Activated CD4-positive, alpha-beta T cell treated with anti-CD3 and anti-CD28 coated beads, Interleukin-2, amount 50 U/mL, for 16 hours (primary cell): ENCODE measurements around the gene APBA2.
A peak's percentile ranks its signal among the peaks of the same experiment; 100 is the strongest.
"Not testable (repeated sequence)": the region's sequence is repeated elsewhere in the genome, so short reads cannot be mapped to it uniquely, and the experiment has no call there.

Source experiments
- DNase-seq: peaks from one replicate; pipeline ENCODE4 v3.0.0-alpha.2; 2020

The APBA2 gene

DNA sequence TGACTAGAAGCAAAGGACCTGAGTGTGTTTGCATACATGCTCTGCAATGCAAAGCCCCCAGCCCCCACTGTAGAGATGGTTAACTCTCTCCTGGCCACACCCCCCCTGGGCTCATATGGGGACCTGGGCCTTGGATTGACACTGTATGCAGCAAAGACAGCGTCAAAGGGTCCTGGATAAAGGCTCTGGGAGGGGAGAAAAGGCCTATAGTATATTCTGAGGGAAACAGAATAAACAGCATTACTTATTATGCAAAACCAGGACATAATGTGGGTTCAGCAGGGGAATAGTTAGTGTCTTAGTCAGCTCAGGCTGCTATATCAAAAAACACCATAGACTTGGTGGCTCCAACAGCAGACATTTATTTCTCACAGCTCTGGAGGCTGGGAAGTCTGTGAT is 158.7 kb downstream of the APBA2 start:
- no peak for DNase-seq

DNA sequence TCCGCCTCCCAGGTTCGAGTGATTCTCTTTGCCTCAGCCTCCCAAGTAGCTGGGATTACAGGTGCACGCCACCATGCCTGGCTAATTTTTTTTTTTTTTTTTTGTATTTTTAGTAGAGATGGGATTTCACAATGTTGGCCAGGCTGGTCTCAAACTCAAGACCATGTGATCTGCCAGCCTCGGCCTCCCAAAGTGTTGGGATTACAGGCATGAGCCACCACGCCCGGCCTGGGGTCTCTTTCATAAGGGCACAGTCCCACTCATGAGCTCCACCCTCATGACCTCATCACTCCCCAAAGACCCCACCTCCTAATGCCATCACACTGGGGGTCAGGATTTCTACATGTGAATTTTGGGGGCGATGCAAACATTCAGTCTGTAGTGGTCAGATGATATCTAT is 159.4 kb downstream of the APBA2 start:
- DNase-seq = not testable (repeated sequence)

DNA sequence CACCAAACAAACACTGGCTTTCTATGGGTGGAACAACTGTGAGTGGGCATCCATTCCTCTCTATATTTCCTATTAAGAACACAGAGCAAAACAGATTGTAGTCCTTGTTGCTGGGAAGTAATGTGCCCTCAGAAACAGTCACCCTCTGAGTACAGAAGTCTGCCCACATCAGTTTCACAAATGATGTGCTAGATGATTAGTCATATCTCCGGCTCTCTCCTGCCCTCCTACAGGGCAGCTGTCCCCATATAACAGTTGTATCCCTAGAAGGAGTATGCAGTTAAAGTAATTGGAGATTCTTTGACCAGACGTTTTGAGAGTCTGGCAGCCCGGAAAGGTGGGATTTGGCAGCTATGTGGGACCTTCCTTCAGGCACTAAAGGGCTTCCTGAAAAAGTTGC is 159.9 kb downstream of the APBA2 start:
- peak; percentile 72 for DNase-seq

DNA sequence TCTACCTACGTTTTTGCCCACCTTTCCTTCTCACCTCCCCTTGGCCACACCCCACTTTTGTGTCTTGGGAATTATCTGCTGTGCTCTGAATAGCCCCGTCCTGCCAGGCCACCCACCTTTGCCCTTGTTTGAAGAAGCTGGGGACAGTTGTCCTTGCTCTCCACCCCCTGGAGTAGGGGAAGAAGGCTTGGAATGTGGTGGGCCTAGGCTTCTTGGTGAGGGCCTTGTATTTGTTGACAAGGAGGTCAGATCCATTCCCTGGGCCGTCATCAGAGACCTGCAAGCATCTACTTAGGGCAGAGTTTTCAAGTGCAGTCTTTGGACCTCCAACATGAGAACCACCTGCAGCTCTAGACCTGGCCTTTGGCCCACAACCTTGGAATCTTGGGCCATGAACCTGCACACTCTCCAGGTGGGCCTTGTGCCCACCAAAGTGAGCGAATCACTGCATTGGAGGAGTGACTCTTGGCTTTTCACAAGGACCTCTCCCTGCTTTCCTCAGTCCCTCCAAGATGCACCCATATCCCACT is 160.6 kb downstream of the APBA2 start:
- DNase-seq = no peak

- DNase-seq = no peak
Measured at GRCh38 chr15:29046977-29047376, 161.2 kb downstream of the APBA2 start.

DNA sequence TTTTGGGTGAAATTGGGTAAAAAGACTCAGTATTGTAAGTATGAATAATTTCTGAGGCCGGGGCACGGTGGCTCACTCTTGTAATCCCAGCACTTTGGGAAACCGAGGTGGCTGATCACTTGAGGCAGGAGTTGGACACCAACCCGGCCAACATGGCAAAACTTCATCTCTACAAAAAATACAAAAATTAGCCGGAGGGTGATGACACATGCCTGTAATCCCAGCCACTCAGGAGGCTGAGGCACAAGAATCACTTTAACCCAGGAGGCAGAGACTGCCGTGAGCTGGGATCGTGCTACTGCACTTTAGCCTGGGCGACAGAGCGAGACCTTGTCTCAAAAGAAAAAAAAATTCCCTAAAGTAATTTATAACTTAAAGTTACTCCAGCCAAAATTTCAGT is 162.2 kb downstream of the APBA2 start:
- no peak for DNase-seq

GRCh38 chr15:29050870-29051269 is 165.1 kb downstream of the APBA2 start:
- DNase-seq = no peak

DNA sequence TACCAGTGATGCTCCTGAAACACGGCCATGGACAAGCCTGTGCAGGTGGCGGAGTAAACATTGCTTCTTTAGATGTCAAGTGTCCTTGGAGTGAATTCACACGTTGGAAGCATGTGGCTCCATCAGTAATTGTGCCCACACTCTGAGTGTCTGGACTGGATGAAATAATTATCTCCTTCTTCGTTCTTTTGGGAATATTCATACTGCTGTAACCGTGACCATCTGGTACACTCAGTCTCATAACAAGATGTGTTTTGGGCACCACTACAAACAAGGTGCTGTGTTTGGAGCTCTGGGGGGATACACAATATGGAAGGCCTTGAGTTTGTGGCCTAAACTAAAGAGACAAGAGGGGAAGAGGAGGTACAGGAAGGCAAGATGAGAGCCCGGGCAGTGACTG is 165.6 kb downstream of the APBA2 start:
- no peak for DNase-seq

DNA sequence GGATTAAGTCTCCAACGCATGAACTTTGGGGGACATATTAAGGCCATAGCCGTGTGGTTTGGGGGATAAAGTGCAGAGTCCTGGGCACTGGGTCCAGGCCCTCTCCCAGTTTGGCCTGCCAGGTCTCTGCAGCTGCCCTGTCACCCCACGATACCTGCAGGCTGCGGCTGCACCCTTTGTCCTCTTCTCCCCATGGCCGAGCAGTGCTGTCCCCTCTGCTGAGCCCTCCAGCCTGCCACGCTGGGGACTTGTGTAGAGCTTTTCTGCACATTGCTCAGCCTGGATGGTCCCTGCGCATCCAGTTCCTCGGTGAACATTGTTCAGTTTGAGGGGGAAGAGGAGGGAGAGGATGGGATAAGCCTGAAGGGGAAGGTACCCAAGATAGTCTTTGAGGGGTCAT is 167.2 kb downstream of the APBA2 start:
- no peak for DNase-seq

DNA sequence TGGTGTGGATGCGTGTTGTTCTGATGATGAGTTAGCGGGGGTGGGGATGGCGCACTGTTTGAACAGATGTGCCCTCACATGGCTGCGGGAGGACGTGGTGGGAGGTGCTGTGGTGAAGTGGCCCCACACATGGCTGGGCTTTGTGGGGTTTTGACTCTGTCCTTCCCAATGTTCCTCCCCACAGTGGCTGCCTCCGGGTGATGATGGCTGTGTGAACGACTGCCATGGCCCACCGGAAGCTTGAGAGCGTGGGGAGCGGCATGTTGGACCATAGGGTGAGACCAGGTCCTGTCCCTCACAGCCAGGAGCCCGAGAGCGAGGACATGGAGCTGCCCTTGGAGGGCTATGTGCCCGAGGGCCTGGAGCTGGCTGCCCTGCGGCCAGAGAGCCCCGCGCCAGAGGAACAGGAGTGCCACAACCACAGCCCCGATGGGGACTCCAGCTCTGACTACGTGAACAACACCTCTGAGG is 167.9 kb downstream of the APBA2 start:
- no peak for DNase-seq

DNA sequence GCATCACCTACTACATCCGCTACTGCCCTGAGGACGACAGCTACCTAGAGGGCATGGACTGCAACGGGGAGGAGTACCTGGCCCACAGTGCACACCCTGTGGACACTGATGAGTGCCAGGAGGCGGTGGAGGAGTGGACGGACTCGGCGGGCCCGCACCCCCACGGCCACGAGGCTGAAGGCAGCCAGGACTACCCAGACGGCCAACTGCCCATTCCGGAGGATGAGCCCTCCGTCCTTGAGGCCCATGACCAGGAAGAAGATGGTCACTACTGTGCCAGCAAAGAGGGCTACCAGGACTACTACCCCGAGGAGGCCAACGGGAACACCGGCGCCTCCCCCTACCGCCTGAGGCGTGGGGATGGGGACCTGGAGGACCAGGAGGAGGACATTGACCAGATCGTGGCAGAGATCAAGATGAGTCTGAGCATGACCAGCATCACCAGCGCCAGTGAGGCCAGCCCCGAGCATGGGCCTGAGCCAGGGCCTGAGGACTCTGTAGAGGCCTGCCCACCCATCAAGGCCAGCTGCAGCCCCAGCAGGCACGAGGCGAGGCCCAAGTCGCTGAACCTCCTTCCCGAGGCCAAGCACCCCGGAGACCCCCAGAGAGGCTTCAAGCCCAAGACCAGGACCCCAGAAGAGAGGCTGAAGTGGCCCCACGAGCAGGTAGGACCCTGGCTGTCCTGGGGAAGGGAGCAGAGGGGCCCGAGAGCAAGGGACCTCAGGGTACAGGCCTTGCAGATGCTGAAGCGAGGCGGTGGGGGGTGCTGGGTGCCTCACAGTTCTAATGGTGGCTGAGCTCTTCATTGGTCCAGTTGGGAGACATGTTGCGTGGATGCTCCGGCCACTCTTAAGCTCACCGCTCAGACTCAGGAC is 168.6 kb downstream of the APBA2 start:
- DNase-seq = no peak

- DNase-seq = no peak
Measured at GRCh38 chr15:29055876-29056275, 170.1 kb downstream of the APBA2 start.

GRCh38 chr15:29056839-29057450 is 171.2 kb downstream of the APBA2 start:
- no peak for DNase-seq

DNA sequence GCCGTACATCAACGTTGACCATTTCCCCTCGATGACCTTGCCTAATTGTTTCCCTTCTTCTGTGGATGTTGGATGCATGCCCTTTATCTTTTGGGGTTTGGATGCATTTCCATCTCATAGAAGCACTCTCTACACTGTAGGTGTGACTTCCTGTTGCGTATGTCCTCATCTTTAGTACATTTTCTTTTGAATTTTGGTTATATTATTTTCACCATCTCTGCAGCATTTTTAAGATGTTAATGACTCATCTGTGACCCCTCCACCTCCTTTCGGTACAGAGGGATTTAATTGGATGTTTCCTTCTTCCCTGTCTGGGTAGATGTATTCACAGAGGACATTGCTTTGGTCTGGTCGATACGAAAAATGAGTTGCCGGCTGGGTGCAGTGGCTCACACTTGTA is 172.1 kb downstream of the APBA2 start:
- no peak for DNase-seq

DNA sequence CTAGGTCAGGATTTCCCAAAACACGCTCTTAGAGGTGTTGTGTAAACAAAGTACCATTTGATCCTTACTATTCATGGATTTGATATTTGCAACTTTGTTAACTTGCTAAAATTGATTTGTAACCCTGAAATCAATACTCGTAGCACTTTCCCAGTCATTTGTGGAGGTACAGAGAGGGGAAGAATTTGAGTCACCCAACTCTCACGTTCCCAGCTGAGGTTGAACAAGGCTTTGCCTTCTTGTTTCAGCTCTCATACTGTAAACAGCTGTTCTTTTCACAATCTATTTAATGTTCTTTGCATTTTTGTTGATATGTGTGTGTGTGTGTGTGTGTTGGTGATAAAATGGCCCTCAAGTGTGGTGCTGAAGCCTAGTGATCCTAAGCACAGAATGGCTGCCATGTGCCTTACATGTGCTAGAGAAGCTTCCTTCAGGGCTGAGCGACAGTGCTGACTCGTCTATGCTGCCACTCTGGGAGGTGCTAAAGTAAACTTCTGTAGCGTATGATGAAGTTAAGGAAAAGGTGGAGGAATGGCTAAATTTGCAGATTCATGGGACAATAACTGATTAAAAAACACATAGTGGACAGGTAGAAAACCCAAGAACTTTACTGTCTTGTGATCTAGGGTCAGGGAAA is 173.2 kb downstream of the APBA2 start:
- peak; percentile 21 for DNase-seq

DNA sequence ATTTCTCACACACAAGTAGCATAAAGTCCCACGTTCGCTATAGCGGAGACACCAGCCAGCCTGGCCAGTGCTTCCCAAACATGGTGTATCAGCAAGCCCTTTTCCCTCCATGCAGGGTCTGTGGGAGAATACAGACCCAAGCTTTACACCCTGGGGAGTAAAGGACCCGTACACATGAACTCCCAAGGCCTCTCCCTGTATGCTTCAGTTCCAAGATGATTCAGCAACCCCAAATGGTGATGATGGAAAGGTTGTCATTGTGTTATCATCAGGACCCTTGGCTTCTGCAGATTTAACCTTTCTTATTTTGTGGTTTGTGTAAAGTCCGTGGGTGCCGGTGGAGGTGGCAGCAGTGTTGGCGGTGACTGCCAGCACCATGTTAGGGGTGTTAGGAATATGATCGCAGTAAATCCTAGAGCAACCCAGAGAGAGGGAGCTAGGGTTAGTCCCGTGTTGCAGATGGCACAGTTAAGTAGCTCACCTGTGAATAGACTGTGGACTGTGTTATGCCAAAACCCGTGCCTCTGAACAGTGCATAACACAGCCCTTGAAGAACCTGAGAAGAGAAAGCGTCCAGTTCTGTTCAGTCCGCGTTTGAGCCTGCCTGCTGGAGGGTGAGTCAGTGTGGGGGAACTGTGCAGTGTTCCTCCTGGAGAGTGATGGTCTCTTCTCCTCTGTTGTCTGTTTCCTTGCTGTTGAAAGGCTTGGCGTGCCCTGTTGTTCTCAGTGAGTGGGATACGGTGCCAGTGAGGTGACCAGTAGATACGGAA is 174.3 kb downstream of the APBA2 start:
- DNase-seq = no peak

DNA sequence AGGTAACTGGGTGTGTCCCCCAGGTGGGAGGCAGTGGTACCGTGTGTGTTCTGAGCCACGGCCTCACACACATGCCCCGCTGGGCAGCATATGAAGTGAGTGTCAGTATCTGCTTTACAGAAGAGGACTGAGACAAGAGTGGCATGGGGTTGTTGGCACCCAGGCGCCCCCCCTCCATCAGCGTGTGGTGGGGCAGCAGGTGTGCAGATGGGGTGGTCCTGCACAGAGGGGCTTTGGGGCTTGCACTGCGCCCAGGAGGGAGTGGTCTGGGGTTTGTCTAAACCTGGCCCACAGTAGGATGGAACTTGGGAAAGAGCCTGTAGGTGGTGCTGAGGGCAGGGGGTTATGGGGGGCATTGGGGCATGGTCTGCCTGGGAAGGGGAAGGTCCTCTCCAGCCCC is 176.0 kb downstream of the APBA2 start:
- no peak for DNase-seq

GRCh38 chr15:29062179-29062591 is 176.4 kb downstream of the APBA2 start:
- DNase-seq = no peak

- DNase-seq = no peak
Measured at GRCh38 chr15:29062626-29063025, 176.9 kb downstream of the APBA2 start.

DNA sequence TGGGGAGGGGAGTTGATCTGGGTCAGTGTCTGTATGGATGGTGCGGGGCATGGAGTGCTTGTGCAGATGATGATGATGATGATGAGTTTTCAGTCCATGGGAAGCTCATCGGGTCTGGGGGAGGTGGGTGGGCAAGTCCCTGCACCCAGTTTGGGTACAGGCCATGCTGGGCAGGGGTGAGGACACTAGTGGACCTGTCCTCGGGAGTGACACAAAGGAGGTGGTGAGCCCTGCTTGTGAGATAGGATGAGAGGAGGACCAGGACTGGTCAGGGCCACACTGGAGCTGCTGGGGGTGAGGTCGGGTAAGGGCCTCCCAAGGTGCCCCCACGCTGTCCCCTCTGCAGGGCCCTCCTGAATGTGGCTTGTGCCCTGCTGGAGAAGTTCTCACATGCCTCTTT is 177.9 kb downstream of the APBA2 start:
- DNase-seq = no peak

DNA sequence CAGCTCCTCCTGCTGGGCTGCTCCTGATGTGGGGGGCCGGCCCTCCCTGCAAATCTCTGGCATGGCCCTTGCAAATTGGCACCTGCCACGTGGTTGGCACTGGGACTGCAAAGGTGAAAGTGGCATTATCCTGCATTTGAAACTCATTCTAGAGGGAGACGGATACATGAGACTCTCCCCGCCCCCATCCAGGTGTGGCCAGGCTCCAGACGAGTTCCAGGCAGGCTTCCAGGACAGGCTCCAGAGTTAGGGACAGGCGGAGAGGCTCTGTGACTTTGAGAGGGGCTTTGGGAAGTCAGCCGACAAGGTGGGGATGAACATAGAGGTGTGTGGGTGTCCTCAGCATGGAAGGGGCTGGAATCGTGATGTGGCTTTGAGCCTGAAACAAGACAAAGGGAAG is 178.5 kb downstream of the APBA2 start:
- no peak for DNase-seq

DNA sequence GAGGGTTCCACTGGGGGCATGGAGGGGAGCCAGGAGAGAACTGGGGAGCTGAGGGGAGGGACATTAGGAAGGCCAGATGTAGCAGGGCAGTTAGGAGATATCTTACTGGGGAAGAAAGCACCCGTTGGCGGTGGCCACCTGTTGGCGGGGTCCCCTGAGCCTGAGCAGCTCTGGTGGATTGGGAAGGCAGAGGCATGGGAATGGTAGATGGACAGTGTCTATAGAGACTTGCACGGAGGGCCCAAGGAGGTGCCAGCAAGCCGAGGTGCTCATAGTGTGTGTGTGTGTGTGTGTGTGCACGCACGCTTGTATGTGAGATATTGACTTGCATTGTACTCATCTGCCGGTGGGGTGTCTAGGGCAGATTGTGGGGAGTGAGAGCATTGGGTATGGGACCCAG is 179.0 kb downstream of the APBA2 start:
- no peak for DNase-seq

DNA sequence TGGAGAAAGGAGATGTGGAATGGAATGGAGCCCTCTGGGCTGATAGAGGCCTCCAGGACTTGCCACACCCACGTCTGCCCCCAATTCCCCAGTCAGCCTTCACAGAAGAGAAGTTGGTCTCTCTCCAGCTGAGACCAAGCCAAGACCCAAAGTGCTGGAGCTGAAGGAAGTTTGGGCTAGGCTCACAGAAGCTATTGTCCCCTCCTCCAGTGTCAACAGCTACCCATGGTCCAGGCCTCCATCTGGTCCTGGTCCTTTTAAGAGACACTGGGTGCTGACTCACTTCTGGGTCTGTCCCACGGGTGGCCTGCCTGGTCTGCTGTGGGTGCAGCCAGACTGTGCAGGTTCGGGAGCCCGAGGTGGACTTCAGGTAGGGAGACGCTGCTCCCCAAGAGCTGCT is 179.8 kb downstream of the APBA2 start:
- no peak for DNase-seq
